ENCODE data around the gene DCTN4.
"Not testable (repeated sequence)": the region's sequence is repeated elsewhere in the genome, so short reads cannot be mapped to it uniquely, and the experiment has no call there.

DNA sequence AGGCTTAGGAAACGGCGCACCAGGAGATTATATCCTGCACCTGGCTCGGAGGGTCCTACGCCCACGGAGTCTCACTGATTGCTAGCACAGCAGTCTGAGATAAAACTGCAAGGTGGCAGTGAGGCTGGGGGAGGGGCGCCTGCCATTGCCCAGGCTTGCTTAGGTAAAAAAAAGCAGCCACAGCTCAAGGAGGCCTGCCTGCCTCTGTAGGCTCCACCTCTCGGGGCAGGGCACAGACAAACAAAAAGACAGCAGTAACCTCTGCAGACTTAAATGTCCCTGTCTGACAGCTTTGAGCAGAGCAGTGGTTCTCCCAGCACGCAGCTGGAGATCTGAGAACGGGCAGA, 15.7 kb downstream of the DCTN4 start:
- TF ChIP-seq, protein P1, sequence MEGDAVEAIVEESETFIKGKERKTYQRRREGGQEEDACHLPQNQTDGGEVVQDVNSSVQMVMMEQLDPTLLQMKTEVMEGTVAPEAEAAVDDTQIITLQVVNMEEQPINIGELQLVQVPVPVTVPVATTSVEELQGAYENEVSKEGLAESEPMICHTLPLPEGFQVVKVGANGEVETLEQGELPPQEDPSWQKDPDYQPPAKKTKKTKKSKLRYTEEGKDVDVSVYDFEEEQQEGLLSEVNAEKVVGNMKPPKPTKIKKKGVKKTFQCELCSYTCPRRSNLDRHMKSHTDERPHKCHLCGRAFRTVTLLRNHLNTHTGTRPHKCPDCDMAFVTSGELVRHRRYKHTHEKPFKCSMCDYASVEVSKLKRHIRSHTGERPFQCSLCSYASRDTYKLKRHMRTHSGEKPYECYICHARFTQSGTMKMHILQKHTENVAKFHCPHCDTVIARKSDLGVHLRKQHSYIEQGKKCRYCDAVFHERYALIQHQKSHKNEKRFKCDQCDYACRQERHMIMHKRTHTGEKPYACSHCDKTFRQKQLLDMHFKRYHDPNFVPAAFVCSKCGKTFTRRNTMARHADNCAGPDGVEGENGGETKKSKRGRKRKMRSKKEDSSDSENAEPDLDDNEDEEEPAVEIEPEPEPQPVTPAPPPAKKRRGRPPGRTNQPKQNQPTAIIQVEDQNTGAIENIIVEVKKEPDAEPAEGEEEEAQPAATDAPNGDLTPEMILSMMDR (conservative IDR thresholded peaks at IDR 0.05; ENCODE audit: low read depth, low read length) = not testable (repeated sequence)
- TF ChIP-seq EZH2 (IDR thresholded peaks at IDR 0.05; ENCODE audit: low read length, unreplicated experiment) = not testable (repeated sequence)

Data from PC-3 (cell line).